Left lung (tissue), 10 donors: ENCODE results near the gene HMCES. TPM values are rescaled to one million over a fixed set of nuclear protein-coding genes. Genes with fewer than 3 reads are reported as not detected.

Experiments used
- ATAC-seq: fragments of 200-7000 bp; cut with Tn5 transposase; one replicate; pipeline ENCODE4 v1.9.1; 2020; ENCODE audit warnings: moderate library complexity
- DNase-seq, 4 donors: peaks; one replicate each; pipeline ENCODE4 v3.0.0-alpha.2; 2013 to 2020
- H3K27ac ChIP-seq, 2 donors: fragments of 200-600 bp; sonication (generic) in 1 of 2; one replicate each; pipeline versions ENCODE4 v1.5.0 to v1.8.0; 2020 to 2021
- H3K27me3 ChIP-seq, 2 donors: fragments of 200-600 bp; sonication (generic) in 1 of 2; one replicate each; pipeline versions ENCODE4 v1.5.0 to v1.8.0; 2020 to 2021
- H3K36me3 ChIP-seq, 2 donors: fragments of 200-600 bp; sonication (generic) in 1 of 2; one replicate each; pipeline versions ENCODE4 v1.5.0 to v1.8.0; 2020 to 2021
- H3K4me1 ChIP-seq, 2 donors: fragments of 200-600 bp; one replicate each; pipeline ENCODE4 v1.8.0; 2021
- H3K4me3 ChIP-seq, 2 donors: fragments of 200-600 bp; sonication (generic) in 1 of 2; one replicate each; pipeline versions ENCODE4 v1.5.0 to v1.8.0; 2020 to 2021; ENCODE audit warnings: mild to moderate bottlenecking in 1 of 2
- H3K9me3 ChIP-seq, 2 donors: fragments of 200-600 bp; sonication (generic) in 1 of 2; one replicate each; pipeline versions ENCODE4 v1.5.0 to v1.8.0; 2020 to 2021
- CTCF ChIP-seq, 2 donors: fragments of 200-600 bp; sonication (generic) in 1 of 2; IDR thresholded peaks; one replicate each; pipeline versions ENCODE4 v1.5.0 to v1.8.0; 2021; ENCODE audit warnings: antibody characterized with exemption in 2 of 2
- intact Hi-C, 2 donors: fragments of 100-400 bp; cut with DNase I; formaldehyde crosslinking; loops; one replicate each; pipeline versions ENCODE4 v1.11.2 to v1.14.2; 2022
- polyA plus RNA-seq, 6 donors: library from polyadenylated mRNA; unstranded; fragments of 120-200 nt; gene quantifications; one replicate each; pipeline ENCODE4 v1.2.1, GENCODE V29; 2013; ENCODE audit not compliant: insufficient read length in 6 of 6
- total RNA-seq, 2 donors: library from RNA; stranded (reverse); fragmentation: NEBNext Ultra II Directional; extraction: Animal tissue kit (Norgen Biotek cat#: 25700); gene quantifications; one replicate each; pipeline ENCODE4 v1.2.1, GENCODE V29; 2021
- donor health status: DM: no; HTN: yes; CAD: no.
- donor health status: DM: no; HTN: no; CAD: no.

The HMCES gene
- total and polyA plus RNA-seq, 8 donors: 32.9 to 51.0 (median 46.1) TPM

- DNase-seq: no peak
Observed at GRCh38 chr3:129256270-129256669, 22.4 kb upstream of the HMCES start.

GRCh38 chr3:129257609-129258008 is 21.1 kb upstream of the HMCES start:
- intact Hi-C loops: no loop called here
- ATAC-seq (peak; percentile 36), DNase-seq (no peak)
- no peak overlapping the region for H3K4me3 ChIP-seq
- no peaks in the 10 kb centered on the region for H3K4me1 ChIP-seq
- peaks cover 20 to 100% of the 10 kb centered on the region in 2 donors for H3K36me3 ChIP-seq
- H3K9me3 ChIP-seq: no peaks in the 10 kb centered on the region
- no peaks in the 10 kb centered on the region for H3K27me3 ChIP-seq
- H3K27ac ChIP-seq: no peak overlapping the region
- no peak for TF ChIP-seq CTCF (IDR thresholded peaks at IDR 0.05)

More at GRCh38 chr3:129256270-129256669, 22.4 kb upstream of the HMCES start:
- intact Hi-C loops: no loop called here
- peaks cover 0 to 10% of the 10 kb centered on the region in 2 donors for H3K4me1 ChIP-seq
- H3K36me3 ChIP-seq: peaks cover 21 to 100% of the 10 kb centered on the region in 2 donors
- H3K9me3 ChIP-seq: no peaks in the 10 kb centered on the region
- no peak overlapping the region for H3K4me3 ChIP-seq
- H3K27ac ChIP-seq: no peak overlapping the region
- no peak for TF ChIP-seq CTCF (IDR thresholded peaks at IDR 0.05)
- no peaks in the 10 kb centered on the region for H3K27me3 ChIP-seq
- no peak for ATAC-seq

- DNase-seq: no peak
- no peak for TF ChIP-seq CTCF (IDR thresholded peaks at IDR 0.05)
- Histone ChIP-seq H3K27ac (no peak overlapping the region), H3K27me3 (no peaks in the 10 kb centered on the region), H3K36me3 (peaks cover 14 to 100% of the 10 kb centered on the region in 2 donors), H3K4me3 (no peak overlapping the region), H3K9me3 (no peaks in the 10 kb centered on the region), H3K4me1 (no peaks in the 10 kb centered on the region)
- intact Hi-C loops: no loop called here
- no peak for ATAC-seq
Observed at GRCh38 chr3:129259612-129260477, 18.8 kb upstream of the HMCES start.

GRCh38 chr3:129260606-129261005 is 18.1 kb upstream of the HMCES start:
- TF ChIP-seq CTCF (IDR thresholded peaks at IDR 0.05): no peak
- Histone ChIP-seq H3K36me3 (peaks cover 14 to 100% of the 10 kb centered on the region in 2 donors), H3K9me3 (no peaks in the 10 kb centered on the region), H3K4me3 (no peak overlapping the region), H3K27me3 (no peaks in the 10 kb centered on the region), H3K27ac (no peak overlapping the region), H3K4me1 (no peaks in the 10 kb centered on the region)
- DNase-seq (no peak), ATAC-seq (no peak)
- intact Hi-C loops: no loop called here

GRCh38 chr3:129261894-129262293 is 16.8 kb upstream of the HMCES start:
- H3K27me3 ChIP-seq: no peaks in the 10 kb centered on the region
- H3K9me3 ChIP-seq: no peaks in the 10 kb centered on the region
- intact Hi-C loops: no loop called here
- H3K4me1 ChIP-seq: no peaks in the 10 kb centered on the region
- no peak for TF ChIP-seq CTCF (IDR thresholded peaks at IDR 0.05)
- ATAC-seq (no peak), DNase-seq (no peak)
- H3K4me3 ChIP-seq: no peak overlapping the region
- no peak overlapping the region for H3K27ac ChIP-seq
- H3K36me3 ChIP-seq: peaks cover 9 to 100% of the 10 kb centered on the region in 2 donors
